ENCODE data around the gene INVS. TPM values are rescaled to one million over a fixed set of nuclear protein-coding genes. Genes with fewer than 3 reads are reported as not detected.

Gene INVS
- total and polyA plus RNA-seq, 2 of the 4 experiments (the other 2 are of a cell fraction), result 9.2 to 33.5 TPM

DNA sequence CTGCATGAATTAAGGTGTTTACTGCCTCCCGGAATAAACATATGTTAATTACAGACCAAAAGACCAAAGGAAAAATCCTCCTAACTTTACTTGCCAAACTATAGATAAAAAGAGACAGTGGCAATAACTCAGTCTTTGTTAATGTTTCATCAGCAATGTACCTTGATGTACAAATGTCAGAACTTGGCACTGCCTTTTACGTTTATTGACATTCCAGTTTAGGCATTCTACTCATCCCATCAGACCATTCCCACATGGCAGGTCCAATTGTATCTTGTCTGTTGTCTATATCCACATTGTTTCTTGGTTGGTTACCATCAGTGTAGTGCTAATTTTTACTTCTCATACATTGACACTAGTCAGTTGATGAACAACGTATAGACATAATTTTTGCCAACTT lies 168.2 kb downstream of the INVS start:
- Histone ChIP-seq H4K5ac (ENCODE audit: low read depth, low read length) (no peak overlapping the region), H3K27ac (ENCODE audit: insufficient read depth, low read length) (no peak overlapping the region), H3K79me1 (ENCODE audit: low read depth in 1 of 2, low read length in 2 of 2) (no peaks in the 10 kb centered on the region; a peak in 1 of 4 replicates), H3K18ac (ENCODE audit: low read depth, low read length) (no peak overlapping the region), H4K91ac (ENCODE audit: insufficient read depth, low read depth, low read length) (no peak overlapping the region), H3K56ac (ENCODE audit: extremely low read depth, insufficient read depth, low read length) (no peak overlapping the region), H2AK9ac (replicated peaks; ENCODE audit: low read depth, low read length, poor library complexity) (no peak overlapping the region), H2AK5ac (ENCODE audit: low read depth, low read length) (no peak overlapping the region), H2AFZ (replicated peaks; ENCODE audit: low read length, poor library complexity) (no peak overlapping the region), H2BK20ac (ENCODE audit: low read depth, low read length) (no peak overlapping the region), H4K8ac (ENCODE audit: low read depth in 2 of 2, low read length in 2 of 2) (no peak overlapping the region), H2BK15ac (ENCODE audit: low read depth, low read length) (no peak overlapping the region), H3K9me3 (ENCODE audit: control insufficient read depth, insufficient read depth, low read length) (no peaks in the 10 kb centered on the region), H3K14ac (replicated peaks; ENCODE audit: low read depth, low read length) (no peak overlapping the region), H3K23ac (ENCODE audit: low read depth, low read length) (no peak overlapping the region), H3K4me2 (ENCODE audit: low read depth, low read length) (no peak overlapping the region), H2BK5ac (ENCODE audit: low read depth, low read length, poor library complexity, severe bottlenecking) (no peak overlapping the region), H3K36me3 (ENCODE audit: control insufficient read depth, insufficient read depth, low read length) (peaks cover 2% of the 10 kb centered on the region), H4K20me1 (ENCODE audit: insufficient read depth, low read length) (no peaks in the 10 kb centered on the region), H3K9ac (ENCODE audit: low read depth, low read length) (no peak overlapping the region), H3K9me1 (ENCODE audit: insufficient read depth, low read length) (no peaks in the 10 kb centered on the region), H2BK120ac (ENCODE audit: low read depth, low read length) (no peak overlapping the region), H3K4me1 (ENCODE audit: control insufficient read depth, insufficient read depth, low read length) (no peaks in the 10 kb centered on the region), H3K27me3 (ENCODE audit: control insufficient read depth, insufficient read depth, low read length) (no peaks in the 10 kb centered on the region), H3K4me3 (ENCODE audit: insufficient read depth, low read depth, low read length) (no peak overlapping the region), H3K4ac (ENCODE audit: low read depth, low read length) (no peak overlapping the region)
- no TSS peak for BruUV-seq (replicated peaks)
- WGBS, 2 experiments (ENCODE audit: extremely low coverage in 2 of 2, insufficient read length in 1 of 2), result 100% methylated on average over 1 of the region's 3 CpGs; no CpG with 5 or more reads in 1 of the 2 experiments
- ChIA-PET POLR2A (ENCODE audit: unreplicated experiment) (no interaction called here), CTCF (no interaction called here)
- TF ChIP-seq CEBPB (IDR thresholded peaks at IDR 0.05; ENCODE audit: low read depth, low read length) (no peak), RFX5 (IDR thresholded peaks at IDR 0.05; ENCODE audit: low read depth, low read length) (no peak), POLR2A (IDR thresholded peaks at IDR 0.05; ENCODE audit: low read depth, low read length) (no peak), RCOR1 (IDR thresholded peaks at IDR 0.05; ENCODE audit: insufficient replicate concordance, low read length) (no peak), MXI1 (IDR thresholded peaks at IDR 0.05; ENCODE audit: borderline replicate concordance, low read depth, low read length) (no peak), MAFK (IDR thresholded peaks at IDR 0.05; ENCODE audit: low read depth, low read length) (no peak), CHD1 (IDR thresholded peaks at IDR 0.05; ENCODE audit: low read depth, low read length) (no peak), FOS (IDR thresholded peaks at IDR 0.05; ENCODE audit: low read depth, low read length) (no peak), MAZ (IDR thresholded peaks at IDR 0.05; ENCODE audit: borderline replicate concordance, low read depth, low read length) (no peak), NFE2L2 (IDR thresholded peaks at IDR 0.05; ENCODE audit: low read depth, low read length) (no peak), RAD21 (IDR thresholded peaks at IDR 0.05; ENCODE audit: low read length) (no peak)
- dilution Hi-C loops (cut with HindIII; ENCODE audit: low sequenced_read_pairs, unreplicated experiment) (no loop called here), intact Hi-C loops (cut with micrococcal nuclease) (no loop called here), in situ Hi-C loops (cut with MboI; ENCODE audit: low sequenced_read_pairs) (no loop called here)
- DNase-seq (no peak), ATAC-seq (ENCODE audit: low read depth) (no peak)
